HG02870 (cell line): ENCODE results near the gene GATA5.

Experiments
- ATAC-seq: cut with Tn5 transposase; IDR thresholded peaks from one replicate; pipeline ENCODE4 v1.9.1; 2021; ENCODE audit warnings: mild to moderate bottlenecking, moderate library complexity; ENCODE audit not compliant: unreplicated experiment

GATA5 gene

GRCh38 chr20:62488470-62488869 is 12.7 kb upstream of the GATA5 start:
- no peak for ATAC-seq

DNA sequence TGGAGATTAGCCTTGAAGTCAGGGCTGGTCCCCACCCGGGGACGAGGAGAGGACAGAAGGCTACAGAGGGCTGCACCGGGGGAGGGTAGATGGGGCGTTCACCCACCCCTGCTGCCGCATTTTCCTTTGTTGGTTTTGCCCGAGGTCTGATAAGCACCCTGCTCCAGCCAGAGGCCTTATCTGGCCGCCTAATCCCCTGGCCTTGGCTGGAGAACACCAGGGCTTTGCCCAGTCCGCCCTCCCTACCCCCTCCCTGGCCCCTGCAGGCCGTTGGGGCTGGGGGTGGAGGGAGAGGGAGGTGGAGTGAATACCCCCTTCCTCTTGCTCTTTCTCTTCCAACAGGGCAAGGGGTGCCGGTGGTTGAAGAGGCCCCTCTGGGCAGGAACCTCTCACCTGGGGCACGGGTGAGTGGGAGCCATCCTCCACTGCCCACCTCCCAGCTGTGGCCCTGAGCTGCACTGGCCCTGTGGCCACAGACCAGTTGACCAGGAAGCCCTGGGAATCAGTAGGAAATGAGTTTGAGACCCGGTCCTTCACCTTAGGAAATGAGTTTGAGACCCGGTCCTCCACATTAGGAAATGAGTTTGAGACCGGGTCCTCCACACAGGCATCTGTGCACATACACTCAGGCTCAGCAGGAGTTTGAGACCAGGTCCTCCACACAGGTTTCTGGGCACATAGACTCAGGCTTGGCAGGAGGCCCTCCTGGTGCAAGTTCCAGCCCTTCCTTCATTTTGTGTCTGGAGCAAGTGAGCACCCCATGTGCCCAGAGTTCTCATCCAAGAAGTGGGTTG is 12.0 kb upstream of the GATA5 start:
- no peak for ATAC-seq

- no peak for ATAC-seq
Observed at GRCh38 chr20:62487118-62487517, 11.3 kb upstream of the GATA5 start.

GRCh38 chr20:62486484-62486883 is 10.7 kb upstream of the GATA5 start:
- ATAC-seq = no peak

DNA sequence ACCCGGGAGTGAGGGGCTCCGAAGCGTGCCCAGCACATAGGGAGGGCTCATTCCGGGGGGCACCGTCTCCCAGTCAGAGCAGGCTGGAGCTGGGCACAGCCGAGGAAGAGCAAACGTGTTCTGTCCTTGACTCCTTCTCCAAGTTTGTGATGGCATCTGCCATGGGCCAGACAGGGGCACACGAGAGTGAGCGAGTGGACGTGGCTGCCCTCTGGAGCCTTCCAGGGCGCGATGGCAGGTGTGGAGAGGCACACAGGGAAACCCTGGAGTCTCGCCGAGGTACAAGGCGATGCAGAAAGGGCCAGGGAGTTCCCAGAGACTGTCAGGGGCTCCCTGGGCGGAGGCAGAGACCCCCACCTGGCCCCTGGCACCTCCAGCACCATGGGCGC is 9.9 kb upstream of the GATA5 start:
- no peak for ATAC-seq

- ATAC-seq = no peak
Observed at GRCh38 chr20:62485062-62485700, 9.4 kb upstream of the GATA5 start.

DNA sequence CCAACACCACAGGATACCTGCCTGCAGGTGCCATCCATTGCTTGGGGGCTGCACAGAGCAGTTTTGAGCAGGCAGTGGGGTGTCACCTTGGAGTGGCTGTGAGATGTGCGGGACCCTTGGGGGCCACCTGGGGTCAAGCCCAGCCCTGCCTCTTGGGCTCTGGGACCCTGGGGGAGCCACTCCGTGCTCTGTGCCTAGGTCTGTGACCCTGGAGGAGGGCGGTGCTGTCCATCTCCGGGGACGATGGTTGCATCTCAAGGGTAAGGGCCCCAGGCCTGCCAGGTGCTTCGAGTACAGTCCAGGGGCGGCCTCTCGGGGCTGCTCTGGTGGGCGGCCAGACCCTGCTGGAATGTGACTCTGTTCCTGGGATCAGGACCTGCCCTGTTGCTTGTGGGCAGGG is 8.7 kb upstream of the GATA5 start:
- ATAC-seq = no peak

GRCh38 chr20:62483613-62484458 is 8.0 kb upstream of the GATA5 start:
- ATAC-seq = no peak

DNA sequence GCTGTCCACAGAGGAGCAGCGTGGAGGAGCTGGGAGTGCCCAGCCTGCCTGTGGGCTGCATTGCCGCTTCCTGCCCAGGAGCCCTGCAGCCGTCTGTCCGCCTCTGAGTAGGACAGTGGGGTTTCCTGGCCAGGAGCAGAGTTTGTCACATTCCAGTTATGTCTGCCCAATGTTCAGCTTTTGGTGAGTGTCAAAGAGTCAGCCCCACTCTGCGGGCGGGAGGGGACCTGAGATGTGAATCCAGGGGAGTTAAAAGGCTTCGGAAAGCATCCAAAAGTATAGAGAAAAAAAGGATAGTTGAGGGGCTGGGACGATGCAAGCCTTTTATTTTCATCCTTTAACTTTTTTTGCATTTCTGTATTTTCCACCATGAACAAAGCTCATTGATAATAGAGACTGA is 7.2 kb upstream of the GATA5 start:
- ATAC-seq = no peak

GRCh38 chr20:62482146-62482809 is 6.5 kb upstream of the GATA5 start:
- ATAC-seq = no peak

DNA sequence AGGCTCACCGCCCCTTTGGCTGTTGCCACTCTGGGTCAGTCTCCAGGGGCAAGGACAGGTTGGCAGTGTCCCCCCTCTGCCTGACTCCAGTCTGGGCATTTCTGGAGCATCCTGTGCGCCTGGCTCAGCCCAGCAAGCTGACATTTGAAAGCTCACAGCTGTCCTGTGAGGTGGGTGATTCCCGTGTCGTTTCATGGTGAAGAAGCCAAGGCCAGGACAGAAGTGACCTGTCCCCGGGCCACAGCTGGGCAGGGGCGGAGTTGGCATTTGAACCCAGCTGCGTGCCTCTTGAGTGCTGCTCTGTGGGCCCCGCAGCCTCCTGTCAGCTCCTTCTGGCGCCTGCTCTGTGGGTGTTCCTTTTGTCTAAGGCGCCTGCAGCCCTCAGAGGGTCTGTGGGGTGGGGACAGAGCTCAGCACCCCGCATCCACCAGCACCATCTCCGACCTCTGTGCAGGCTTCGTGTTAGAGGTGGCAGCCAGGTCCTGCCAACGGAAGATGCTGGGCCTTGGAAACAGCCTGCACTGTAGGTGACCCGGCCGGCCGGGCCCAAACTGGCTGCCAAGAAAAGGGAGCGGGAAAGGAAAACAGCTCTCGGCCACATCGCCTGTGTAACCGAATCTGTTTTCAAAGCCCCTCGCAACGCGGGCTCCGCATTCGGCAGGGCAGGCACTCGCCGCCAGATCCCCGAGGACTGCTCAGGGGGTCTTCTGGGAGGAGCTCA is 5.8 kb upstream of the GATA5 start:
- no peak for ATAC-seq

- ATAC-seq = no peak
Observed at GRCh38 chr20:62480318-62480717, 4.5 kb upstream of the GATA5 start.

- no peak for ATAC-seq
Observed at GRCh38 chr20:62479656-62480055, 3.9 kb upstream of the GATA5 start.

GRCh38 chr20:62479156-62479555 is 3.4 kb upstream of the GATA5 start:
- no peak for ATAC-seq

DNA sequence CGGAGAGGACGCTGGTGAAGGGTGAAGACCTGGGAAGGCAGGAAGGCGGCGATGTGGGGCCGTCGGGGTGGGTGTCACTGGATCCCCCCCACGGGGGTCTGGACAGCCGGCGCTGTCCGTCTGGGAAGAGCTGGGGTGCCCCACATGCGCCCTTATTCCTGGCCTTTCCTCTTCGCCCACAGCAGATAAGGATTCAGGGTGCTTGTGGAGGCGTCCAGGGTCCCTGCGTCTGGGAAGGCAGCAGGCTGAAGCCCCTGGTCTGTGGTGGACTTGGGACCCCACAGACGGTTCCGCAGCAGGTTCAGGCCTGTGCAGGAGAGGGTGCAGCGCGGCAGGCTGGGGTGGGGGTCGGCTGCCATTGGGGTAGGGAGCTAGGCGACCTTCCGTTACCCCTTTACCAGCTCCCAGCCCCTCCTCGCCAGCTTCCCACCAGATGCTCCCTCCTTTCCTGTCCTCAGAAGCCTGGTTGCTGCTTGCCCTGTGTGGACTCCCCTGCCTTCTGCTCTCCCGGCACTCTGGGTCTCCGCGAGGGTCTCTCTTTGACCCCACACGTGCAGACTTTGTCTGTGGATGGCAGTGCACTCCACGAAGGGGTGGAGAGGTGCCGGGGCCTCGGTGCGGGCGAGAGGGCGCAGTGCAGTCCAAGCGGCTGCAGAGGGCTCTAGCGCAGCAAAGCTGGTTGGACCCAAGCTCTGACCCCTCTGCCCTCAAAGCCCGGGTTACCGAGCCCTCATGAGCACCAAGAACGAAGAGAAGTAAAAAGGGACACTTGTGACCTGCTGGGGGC is 2.1 kb upstream of the GATA5 start:
- ATAC-seq = no peak

- no peak for ATAC-seq
Observed at GRCh38 chr20:62476056-62476838, 452 bp upstream of the GATA5 start.

DNA sequence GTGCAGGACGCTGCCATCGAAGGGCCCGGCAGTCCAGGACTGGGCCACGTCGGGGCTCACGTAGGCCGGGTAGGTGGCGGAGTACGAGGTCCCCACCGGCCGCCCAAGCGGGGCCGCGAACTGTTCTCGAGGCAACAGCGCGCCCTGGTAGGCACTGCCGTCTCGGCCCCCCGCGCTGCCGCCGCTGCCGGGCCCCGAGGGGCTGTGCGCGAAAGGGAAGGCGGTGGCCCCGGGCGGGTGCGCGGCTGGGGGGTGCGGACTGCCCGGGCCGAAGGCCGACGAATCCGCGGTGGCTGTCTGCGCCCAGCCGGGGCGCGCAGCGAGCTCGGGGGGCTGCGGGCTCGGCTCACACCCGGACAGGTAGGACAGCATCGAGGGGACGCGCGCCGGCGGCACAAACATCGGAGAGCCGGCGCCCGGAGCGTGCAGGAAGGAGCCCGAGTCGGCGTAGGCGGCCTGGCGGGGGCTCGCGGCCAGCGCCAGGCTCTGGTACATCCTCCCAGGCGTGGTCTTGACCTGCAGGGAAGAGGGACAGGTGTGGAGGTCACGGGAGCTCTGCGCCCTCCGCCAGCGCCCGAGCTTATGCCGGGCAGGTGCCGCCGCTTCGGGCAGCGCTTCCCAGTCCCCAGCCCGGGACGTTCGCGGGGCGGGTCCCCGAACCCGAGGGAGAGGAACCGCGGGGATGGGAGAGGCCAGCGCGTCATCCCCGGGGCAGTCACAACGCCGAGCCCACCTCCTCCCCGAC is 596 bp downstream of the GATA5 start:
- ATAC-seq = no peak

GRCh38 chr20:62474604-62475026 is 1.2 kb downstream of the GATA5 start:
- ATAC-seq = no peak
